Measurements from ENCODE around the gene ECEL1.

ECEL1 gene

DNA sequence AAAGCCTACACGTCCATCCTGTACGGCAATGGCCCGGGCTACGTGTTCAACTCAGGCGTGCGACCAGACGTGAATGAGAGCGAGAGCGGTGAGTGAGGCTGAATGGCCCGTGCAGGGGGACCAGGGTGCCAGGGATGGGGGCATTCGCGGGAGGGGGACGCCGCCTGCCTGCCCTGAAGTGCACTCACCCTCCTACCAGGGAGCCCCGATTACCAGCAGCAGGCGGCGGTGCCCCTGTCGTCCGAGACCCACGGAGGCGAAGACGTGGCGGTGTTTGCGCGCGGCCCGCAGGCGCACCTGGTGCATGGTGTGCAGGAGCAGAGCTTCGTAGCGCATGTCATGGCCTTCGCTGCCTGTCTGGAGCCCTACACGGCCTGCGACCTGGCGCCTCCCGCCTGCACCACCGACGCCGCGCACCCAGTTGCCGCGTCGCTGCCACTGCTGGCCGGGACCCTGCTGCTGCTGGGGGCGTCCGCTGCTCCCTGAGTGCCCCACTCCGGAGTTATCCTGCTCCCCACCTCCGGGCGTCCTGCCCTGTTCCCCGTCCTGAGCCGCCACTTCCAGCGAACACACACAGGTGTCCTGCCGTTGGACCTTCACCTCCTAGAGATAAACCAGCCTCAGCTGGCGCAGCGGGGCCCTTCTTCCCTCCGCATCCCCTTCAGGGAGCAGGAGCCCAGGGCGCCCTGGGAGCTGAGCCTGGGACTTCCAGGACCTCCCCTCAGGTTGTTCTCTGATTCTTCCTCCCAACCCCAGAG is 28.8 kb downstream of the ECEL1 start:
- TF ChIP-seq, protein P1, sequence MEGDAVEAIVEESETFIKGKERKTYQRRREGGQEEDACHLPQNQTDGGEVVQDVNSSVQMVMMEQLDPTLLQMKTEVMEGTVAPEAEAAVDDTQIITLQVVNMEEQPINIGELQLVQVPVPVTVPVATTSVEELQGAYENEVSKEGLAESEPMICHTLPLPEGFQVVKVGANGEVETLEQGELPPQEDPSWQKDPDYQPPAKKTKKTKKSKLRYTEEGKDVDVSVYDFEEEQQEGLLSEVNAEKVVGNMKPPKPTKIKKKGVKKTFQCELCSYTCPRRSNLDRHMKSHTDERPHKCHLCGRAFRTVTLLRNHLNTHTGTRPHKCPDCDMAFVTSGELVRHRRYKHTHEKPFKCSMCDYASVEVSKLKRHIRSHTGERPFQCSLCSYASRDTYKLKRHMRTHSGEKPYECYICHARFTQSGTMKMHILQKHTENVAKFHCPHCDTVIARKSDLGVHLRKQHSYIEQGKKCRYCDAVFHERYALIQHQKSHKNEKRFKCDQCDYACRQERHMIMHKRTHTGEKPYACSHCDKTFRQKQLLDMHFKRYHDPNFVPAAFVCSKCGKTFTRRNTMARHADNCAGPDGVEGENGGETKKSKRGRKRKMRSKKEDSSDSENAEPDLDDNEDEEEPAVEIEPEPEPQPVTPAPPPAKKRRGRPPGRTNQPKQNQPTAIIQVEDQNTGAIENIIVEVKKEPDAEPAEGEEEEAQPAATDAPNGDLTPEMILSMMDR (IDR thresholded peaks at IDR 0.05; ENCODE audit: low read depth, low read length): no peak
- in situ Hi-C loops (cut with HindIII; ENCODE audit: low sequenced_read_pairs): no loop called here
- no peak overlapping the region for H3K4me3 ChIP-seq (ENCODE audit: low read depth, low read length)
- no peak for DNase-seq (ENCODE audit: low read depth, low spot score)

DNA sequence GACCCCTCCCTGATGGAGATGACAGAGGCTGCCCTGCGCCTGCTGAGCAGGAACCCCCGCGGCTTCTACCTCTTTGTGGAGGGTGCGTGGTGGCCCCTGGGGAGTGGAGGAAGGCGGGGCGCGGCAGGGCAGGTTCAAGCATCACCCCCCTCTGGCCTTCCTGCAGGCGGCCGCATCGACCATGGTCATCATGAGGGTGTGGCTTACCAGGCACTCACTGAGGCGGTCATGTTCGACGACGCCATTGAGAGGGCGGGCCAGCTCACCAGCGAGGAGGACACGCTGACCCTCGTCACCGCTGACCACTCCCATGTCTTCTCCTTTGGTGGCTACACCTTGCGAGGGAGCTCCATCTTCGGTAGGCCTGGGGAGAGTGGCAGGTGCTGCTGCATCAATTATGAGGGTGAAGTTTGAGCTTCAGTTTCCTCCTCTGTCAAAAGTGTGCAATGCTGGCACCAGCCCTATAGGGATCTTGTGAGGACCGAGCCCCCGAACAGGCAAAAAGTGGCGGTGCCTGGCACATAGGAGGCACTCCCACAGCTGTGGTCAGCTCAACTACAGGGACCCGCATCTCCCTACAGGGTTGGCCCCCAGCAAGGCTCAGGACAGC is 29.5 kb downstream of the ECEL1 start:
- H3K4me3 ChIP-seq (ENCODE audit: low read depth, low read length): no peak overlapping the region
- in situ Hi-C loops (cut with HindIII; ENCODE audit: low sequenced_read_pairs): no loop called here
- DNase-seq (ENCODE audit: low read depth, low spot score): no peak
- TF ChIP-seq, protein P1 (IDR thresholded peaks at IDR 0.05; ENCODE audit: low read depth, low read length): no peak

DNA sequence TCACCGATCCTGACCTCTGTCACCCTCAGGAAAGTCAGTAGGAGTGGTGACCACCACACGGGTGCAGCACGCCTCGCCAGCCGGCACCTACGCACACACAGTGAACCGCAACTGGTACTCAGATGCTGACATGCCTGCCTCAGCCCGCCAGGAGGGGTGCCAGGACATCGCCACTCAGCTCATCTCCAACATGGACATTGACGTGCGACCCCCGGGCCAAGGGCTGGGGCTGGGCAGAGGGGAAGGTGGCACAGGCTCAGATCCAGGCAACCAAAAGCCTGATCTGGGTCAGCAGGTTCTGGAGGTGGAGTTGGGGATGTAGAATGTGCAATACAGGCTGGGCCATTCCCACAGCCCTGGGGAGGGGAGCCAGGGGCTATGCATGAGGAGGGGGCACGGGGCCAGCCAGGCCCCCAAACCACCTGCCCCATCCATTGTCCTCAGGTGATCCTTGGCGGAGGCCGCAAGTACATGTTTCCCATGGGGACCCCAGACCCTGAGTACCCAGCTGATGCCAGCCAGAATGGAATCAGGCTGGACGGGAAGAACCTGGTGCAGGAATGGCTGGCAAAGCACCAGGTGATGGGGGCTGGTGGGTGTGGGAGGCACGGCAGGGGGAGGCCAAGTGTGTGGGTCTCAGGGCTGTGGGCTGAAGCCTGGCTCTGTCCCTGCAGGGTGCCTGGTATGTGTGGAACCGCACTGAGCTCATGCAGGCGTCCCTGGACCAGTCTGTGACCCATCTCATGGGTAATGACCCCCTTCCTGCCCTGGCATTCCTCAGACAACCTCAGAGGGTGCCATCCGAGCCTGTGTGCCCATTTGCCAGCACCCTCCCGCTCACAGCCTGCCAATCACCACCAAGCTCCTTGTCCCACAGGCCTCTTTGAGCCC is 30.3 kb downstream of the ECEL1 start:
- DNase-seq (ENCODE audit: low read depth, low spot score): no peak
- H3K4me3 ChIP-seq (ENCODE audit: low read depth, low read length): no peak overlapping the region
- TF ChIP-seq, protein P1 (IDR thresholded peaks at IDR 0.05; ENCODE audit: low read depth, low read length): no peak
- in situ Hi-C loops (cut with HindIII; ENCODE audit: low sequenced_read_pairs): no loop called here

DNA sequence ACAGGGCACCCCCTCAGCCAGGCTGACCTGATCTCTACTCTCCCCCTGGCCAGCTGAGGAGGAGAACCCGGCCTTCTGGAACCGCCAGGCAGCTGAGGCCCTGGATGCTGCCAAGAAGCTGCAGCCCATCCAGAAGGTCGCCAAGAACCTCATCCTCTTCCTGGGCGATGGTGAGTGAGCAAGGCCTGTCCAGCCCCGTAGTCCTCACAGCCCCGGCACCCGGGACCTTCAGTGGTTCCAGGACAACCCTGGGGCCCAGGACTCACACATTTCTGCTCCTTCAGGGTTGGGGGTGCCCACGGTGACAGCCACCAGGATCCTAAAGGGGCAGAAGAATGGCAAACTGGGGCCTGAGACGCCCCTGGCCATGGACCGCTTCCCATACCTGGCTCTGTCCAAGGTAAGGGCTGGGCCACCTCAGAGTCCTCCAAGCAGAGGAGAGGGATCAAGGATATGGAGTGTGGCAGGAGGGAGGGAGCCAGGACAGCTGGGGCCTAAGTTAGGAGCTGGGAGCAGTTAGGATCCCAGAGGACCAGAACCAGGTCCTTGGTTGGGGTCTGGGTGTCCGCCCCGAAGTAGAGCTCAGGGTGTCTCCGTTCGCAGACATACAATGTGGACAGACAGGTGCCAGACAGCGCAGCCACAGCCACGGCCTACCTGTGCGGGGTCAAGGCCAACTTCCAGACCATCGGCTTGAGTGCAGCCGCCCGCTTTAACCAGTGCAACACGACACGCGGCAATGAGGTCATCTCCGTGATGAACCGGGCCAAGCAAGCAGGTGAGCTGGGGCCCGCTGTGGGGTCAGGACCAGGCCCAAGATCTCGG is 31.1 kb downstream of the ECEL1 start:
- in situ Hi-C loops (cut with HindIII; ENCODE audit: low sequenced_read_pairs): no loop called here
- TF ChIP-seq, protein P1 (IDR thresholded peaks at IDR 0.05; ENCODE audit: low read depth, low read length): no peak
- no peak for DNase-seq (ENCODE audit: low read depth, low spot score)
- no peak overlapping the region for H3K4me3 ChIP-seq (ENCODE audit: low read depth, low read length)

DNA sequence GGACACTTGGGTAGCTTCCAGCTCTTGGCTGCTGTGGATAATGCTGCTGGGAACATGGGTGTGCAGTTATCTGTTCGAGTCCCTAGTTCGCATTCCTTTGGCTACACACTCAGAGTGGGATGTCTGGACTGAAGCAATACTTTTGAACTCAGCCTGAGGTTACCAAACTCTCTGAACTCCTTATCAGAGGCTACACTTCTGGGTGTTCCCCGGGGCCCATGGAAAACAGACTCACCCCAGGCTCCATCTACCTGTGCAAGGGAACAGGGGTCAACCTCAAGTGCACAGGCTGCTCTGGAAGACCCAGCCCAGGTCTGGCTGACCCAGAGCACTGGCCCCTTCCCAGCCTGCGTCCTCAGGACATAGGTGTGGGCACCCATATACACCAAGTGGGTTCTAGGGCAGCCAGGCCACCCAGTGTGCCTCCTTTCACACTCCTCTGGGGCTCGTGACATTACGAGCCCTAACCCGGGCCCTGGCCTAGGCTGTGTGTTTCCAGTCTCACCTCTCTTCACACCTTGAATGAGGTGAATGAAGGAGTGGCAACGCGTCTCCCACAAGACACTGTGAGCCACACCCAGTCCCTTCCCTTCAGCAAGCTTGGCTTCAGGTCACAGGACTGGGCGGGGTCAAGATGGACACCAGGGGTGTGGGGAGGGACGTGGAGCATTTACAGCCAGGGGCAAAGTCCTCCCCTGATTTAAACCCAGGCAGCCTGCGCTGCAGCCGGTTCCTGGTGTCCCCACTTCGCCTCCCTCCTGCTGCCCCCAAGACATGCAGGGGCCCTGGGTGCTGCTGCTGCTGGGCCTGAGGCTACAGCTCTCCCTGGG is 32.0 kb downstream of the ECEL1 start, which contains the start of gene ALPI:
ALPI (plus strand) TSS at position 728 of the 830 bp plus-strand sequence; CDS start at position 775, 47 bp downstream.
- H3K4me3 ChIP-seq (ENCODE audit: low read depth, low read length): no peak within 1 kb of the TSS
- no peak for DNase-seq (ENCODE audit: low read depth, low spot score)
- TF ChIP-seq, protein P1 (IDR thresholded peaks at IDR 0.05; ENCODE audit: low read depth, low read length): no peak
- in situ Hi-C loops (cut with HindIII; ENCODE audit: low sequenced_read_pairs): no loop called here

All from astrocyte of the spinal cord (primary cell).